ENCODE data around the gene HCK.
A peak's percentile ranks its signal among the peaks of the same experiment; 100 is the strongest.

HCK gene

GRCh38 chr20:32052090-32052777 is at the start of gene HCK:
Gene HCK, plus strand, starts transcription at chr20:32052242.
- no peak for DNase-seq (ENCODE audit: low spot score)

GRCh38 chr20:32003325-32003724 is 48.7 kb upstream of the HCK start:
- DNase-seq (ENCODE audit: low spot score): no peak

DNA sequence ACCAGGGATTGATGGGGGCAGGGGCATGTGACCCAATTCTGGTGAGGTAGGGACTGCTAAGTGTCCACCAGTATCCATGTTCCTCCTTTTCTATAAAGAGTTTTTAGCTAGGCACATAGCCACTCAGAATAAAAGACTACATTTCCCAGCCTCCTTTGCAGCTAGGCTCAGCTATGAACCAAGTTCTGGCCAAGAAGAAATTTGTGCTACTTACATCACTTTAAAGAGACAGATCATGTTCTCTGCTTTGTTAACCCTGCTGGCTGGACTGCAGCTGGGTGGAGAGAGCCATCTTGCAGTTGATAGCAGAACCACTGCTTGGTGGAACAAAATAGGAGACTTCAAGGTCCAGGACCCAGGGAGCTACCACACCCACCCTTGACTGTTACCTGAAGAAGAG is 47.1 kb upstream of the HCK start:
- no peak for DNase-seq (ENCODE audit: low spot score)

GRCh38 chr20:32006053-32006452 is 46.0 kb upstream of the HCK start:
- DNase-seq (ENCODE audit: low spot score): no peak

GRCh38 chr20:32006841-32007786 is 44.9 kb upstream of the HCK start:
- DNase-seq (ENCODE audit: low spot score): no peak

GRCh38 chr20:32007787-32008616 is 44.0 kb upstream of the HCK start:
- no peak for DNase-seq (ENCODE audit: low spot score)

GRCh38 chr20:32009564-32009963 is 42.5 kb upstream of the HCK start:
- no peak for DNase-seq (ENCODE audit: low spot score)

DNA sequence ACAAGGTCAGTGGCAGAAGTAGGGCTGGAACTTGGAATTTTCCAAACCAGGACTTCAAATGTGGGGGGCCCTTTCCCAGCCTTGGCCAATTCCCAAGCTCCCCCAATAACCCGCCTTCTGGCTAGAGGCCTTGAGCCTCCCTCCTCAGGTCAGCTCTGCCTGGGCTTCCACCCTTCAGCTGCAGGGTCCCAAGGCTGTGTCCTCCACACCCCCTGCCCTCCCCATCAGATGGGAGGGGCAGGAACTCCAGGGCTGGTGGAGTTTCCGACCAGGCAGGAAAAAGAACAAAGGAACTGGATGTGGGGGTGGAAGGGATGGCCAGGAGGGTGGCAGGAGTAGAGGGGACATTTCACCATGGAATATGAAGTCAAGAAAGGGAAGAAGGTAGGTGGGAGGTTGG is 41.9 kb upstream of the HCK start, which contains the start of gene CCM2L:
CCM2L (plus strand) TSS at position 338 of the 400 bp plus-strand sequence; CDS start at position 355, 17 bp downstream.
- DNase-seq (ENCODE audit: low spot score): no peak

- no peak for DNase-seq (ENCODE audit: low spot score)
These were observed 41.4 kb upstream of the HCK start for GRCh38 chr20:32010666-32011065.

DNA sequence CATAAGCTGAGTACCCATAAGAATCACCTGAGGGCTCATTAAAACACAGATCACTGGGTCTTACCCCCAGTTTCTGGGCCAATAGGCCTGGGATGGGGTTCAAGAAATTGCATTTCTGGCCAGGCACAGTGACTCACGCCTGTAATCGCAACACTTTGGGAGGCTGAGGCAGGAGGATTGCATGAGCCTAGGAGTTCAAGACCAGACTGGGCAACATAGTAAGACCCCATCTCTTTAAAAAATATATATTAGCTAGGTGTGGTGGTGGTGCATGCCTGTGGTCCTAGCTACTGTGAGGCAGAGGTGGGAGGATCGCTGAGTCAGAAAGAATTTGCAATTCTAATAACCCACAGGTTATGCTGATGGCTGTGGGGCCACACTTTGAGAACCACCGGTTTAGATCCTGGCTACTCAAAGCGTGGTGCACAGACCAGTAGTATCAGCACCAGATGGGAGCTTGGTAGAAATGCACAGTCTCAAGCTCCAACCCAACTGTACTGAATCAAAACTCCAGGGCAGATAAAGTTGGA is 39.8 kb upstream of the HCK start:
- no peak for DNase-seq (ENCODE audit: low spot score)

DNA sequence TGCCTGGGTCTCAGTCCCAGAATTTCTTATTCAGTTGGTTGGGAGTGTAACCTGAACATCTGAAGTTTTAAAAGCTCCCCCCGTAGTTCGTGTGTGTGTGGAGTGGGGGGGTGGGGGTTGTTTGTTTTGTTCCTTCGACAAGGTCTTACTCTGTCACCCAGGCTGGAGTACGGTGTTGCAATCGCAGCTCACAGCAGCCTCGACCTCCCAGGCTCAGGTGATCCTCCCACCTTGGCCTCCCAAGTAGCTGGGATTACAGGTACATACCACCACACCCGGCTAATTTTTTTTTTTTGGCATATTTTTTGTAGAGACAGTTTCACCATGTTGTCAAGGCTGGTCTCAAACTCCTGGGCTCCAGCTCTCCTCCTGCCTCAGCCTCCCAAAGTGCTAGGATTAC is 38.7 kb upstream of the HCK start:
- DNase-seq (ENCODE audit: low spot score): no peak

- DNase-seq (ENCODE audit: low spot score): peak; percentile 72
These were observed 34.3 kb upstream of the HCK start for GRCh38 chr20:32017711-32018251.

- DNase-seq (ENCODE audit: low spot score): peak; percentile 75
These were observed 33.5 kb upstream of the HCK start for GRCh38 chr20:32018269-32019155.

DNA sequence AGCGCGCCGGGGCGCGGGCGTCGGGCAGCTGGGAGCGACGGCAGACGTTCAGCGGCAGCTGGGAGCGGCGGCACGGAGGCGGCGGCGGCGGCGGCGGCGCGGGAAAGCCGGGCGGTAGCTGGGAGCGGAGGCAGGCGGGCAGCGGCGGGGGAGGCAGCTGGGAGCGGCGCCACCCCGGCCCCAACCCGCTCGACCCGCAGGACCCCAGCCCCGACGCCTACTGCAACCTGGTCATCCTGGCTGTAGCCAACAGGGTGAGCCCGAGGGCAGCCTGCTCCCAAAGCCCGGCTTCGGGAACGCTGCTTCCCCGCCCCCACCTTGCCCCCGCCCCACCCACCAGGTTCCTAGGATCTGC is 32.9 kb upstream of the HCK start:
- DNase-seq (ENCODE audit: low spot score): peak; percentile 9

DNA sequence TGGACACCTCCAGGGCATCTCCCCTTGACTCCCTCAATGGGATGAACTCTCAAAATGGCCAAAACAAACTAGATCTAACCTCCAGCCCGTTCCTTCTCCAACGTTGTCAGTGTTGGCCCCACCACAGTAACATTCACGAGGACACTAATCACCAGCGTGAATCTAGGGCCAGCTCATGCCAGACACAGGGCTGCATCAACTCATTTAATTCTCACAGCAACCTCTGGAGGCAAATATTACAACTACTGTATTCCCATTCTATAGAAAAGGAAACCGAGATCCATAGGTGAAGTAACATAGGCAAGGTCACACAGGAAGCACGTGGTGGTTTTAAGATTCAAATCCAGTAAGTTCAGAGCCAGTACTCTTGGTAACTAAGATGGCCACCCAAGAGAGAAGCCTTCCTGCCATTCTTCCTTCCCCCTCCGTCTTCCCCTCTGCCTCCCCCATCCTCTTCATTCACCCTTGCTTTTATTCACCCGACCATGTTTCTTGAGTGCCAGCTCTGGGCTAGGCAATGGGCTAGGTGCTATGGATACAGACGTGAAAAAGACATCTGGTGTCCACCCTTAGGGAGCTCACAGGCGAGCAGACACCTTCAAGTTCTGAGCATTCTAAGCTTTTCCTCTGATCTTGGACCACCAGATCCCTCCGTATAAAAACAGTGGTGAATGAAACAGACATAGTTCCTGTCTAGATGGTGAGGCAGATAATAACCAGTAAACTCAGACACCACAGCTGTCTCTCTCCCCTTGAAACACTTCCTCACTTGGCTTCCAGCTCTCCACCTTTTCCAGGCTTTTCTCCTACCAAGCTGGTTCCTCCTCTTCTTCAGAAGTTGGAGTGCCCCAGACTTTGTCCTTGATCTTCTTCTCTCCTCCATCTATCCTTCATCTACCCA is 32.2 kb upstream of the HCK start:
- DNase-seq (ENCODE audit: low spot score): no peak

DNA sequence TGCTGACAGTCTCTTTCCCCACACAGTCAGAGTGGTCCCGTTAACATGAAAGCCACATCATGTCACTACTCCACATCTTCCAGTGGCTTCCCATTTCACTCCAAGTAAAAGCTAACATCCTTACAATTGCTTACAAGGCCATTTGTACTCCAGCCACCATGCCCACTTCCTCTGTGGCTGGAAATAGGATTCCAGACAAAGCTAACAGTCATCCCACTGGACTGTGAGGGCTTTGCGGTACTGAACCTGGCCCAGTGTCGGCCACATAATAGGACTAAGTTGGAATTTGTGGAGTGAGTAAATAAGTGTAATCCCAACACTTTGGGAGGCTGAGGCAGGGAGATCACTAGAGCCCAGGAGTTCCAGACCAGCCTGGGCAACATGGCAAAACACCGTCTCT is 31.0 kb upstream of the HCK start:
- no peak for DNase-seq (ENCODE audit: low spot score)

DNA sequence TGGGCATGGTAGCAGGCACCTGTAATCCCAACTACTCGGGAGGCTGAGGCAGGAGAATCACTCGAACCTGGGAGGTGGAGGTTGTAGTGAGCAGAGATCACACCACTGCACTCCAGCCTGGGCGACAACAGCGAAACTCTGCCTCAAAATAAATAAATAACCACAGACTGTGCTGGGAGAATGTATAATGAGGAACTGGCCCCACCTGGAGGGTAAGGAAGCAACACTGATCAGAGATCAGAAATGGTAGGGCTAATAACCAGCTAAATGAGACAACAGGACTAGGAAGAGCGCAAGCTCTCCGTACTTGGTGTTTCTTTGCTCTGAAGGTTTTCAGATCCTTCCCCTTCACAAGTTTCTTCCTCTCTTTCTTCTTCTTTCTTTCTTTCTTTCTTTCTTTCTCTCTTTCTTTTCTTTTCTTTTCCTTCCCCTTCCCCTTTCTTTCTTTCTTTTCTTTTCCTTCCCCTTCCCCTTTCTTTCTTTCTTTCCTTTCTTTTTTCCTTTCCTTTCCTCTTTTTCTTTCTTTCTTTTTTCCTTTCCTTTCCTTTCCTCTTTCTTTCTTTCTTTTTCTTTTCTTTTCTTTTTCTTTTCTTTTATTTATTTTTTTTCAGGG is 27.3 kb upstream of the HCK start:
- no peak for DNase-seq (ENCODE audit: low spot score)

- DNase-seq (ENCODE audit: low spot score): no peak
These were observed 24.4 kb upstream of the HCK start for GRCh38 chr20:32027643-32028042.

DNA sequence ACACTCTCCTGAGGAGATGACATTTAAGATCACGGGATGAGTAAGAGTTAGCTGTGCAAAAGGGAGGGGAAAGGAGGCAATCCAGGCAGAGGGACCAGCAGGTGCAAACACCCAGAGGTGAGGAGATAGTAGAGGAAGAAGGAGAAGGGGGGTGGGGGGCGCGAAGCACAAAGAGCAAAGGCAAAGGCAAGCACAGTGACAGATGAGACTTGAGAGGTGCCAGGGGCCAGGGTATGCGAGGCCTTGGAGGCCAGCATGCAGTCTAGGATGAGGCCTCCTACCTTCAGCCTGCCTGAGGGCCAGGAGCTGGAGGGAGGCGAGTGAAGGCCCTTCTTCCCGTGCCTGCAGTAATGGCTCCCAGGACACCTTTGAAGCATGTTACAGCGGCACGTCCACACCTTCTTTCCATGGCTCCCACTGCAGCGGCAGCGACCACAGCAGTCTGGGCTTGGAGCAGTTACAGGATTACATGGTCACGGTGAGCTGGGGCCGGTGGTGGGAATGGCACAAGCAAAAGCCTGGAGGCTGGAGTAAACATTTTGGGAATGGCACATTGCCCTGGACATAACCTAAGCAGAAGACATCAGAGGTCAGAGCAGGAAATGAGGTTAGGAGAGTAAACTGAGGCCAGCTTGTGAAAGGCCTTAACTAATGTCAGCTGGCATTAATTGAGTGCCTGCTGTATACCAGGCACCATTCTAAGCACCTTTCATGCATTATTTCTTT is 23.2 kb upstream of the HCK start:
- no peak for DNase-seq (ENCODE audit: low spot score)

All from LoVo (cell line).